ENCODE measurements around the gene CIB2. TPM values are rescaled to one million over a fixed set of nuclear protein-coding genes. Genes with fewer than 3 reads are reported as not detected.

The CIB2 gene
- total and polyA plus RNA-seq, 7 donors, result 3.5 to 41.4 (median 10.5) TPM

- H3K4me1 ChIP-seq, result peaks cover 0 to 67% (median 57%) of the 10 kb centered on the region in 4 donors
- intact Hi-C loops (cut with DNase I), result no loop called here
- peaks cover 0 to 5% (median 3%) of the 10 kb centered on the region in 4 donors for H3K36me3 ChIP-seq
- H3K27me3 ChIP-seq, result no peaks in the 10 kb centered on the region
- H3K9me3 ChIP-seq, result no peaks in the 10 kb centered on the region
- no peak for DNase-seq
- WGBS, 2 donors, result 89% methylated on average over 10 of the region's 10 CpGs
- H3K4me3 ChIP-seq, result no peak overlapping the region
- TF ChIP-seq POLR2A (IDR thresholded peaks at IDR 0.05) (no peak), POLR2AphosphoS5 (IDR thresholded peaks at IDR 0.05) (no peak)
- peak overlapping the region in 3 of 4 donors; percentile 10 to 66 (median 47) for H3K27ac ChIP-seq
Measured at GRCh38 chr15:78058401-78058935, 72.8 kb downstream of the CIB2 start.

- Histone ChIP-seq H3K27me3 (no peaks in the 10 kb centered on the region), H3K4me1 (peaks cover 0 to 63% (median 55%) of the 10 kb centered on the region in 4 donors), H3K9me3 (no peaks in the 10 kb centered on the region), H3K27ac (peak overlapping the region; percentile 12 to 66 (median 32)), H3K4me3 (no peak overlapping the region), H3K36me3 (peaks cover 0 to 10% (median 8%) of the 10 kb centered on the region in 4 donors)
- TF ChIP-seq POLR2A (IDR thresholded peaks at IDR 0.05) (no peak), EP300 (IDR thresholded peaks at IDR 0.05) (no peak), CTCF (IDR thresholded peaks at IDR 0.05) (no peak), POLR2AphosphoS5 (IDR thresholded peaks at IDR 0.05) (no peak)
- intact Hi-C loops (cut with DNase I), result no loop called here
- 93 to 94% methylated on average over 5 of the region's 5 CpGs for WGBS, 2 donors
- no peak for DNase-seq
Measured at GRCh38 chr15:78057803-78058202, 73.4 kb downstream of the CIB2 start.

DNA sequence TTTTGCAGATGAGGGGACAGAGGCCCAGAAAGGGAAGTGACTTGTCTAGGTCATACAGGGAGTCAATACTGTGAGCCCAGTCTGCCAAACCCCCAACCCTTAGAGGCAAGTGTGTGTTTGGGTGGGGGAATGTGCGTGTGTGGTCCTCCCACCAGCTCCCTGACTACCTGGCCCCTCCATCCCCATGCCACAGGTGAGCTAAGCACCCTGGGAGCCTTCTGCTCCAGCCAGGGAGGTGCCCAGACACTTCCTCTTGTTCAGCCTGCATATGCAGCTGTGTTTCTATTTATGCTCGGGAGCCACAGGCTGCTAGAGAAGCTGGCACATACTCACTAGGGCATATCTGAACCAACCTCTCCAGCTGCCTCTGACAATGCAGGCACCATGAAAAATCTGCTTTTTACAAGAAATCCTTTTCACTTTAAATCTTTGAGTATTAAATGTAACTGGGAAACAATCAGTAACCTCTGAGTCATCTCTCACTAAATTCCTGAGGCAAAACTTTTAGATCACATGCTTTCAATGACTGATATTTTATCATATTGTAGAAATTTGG lies 74.5 kb downstream of the CIB2 start:
- H3K27me3 ChIP-seq, result no peaks in the 10 kb centered on the region
- 5 to 7% methylated on average over 2 of the region's 2 CpGs for WGBS, 2 donors
- no peaks in the 10 kb centered on the region for H3K9me3 ChIP-seq
- DNase-seq, result no peak
- H3K27ac ChIP-seq, result peak overlapping the region; percentile 25 to 66 (median 38)
- H3K4me1 ChIP-seq, result peaks cover 0 to 62% (median 54%) of the 10 kb centered on the region in 4 donors
- intact Hi-C loops (cut with DNase I), result no loop called here
- TF ChIP-seq CTCF (IDR thresholded peaks at IDR 0.05) (no peak), POLR2A (IDR thresholded peaks at IDR 0.05) (no peak), EP300 (IDR thresholded peaks at IDR 0.05) (no peak), POLR2AphosphoS5 (IDR thresholded peaks at IDR 0.05) (no peak)
- H3K4me3 ChIP-seq, result no peak overlapping the region
- H3K36me3 ChIP-seq, result peaks cover 0 to 13% (median 11%) of the 10 kb centered on the region in 4 donors

DNA sequence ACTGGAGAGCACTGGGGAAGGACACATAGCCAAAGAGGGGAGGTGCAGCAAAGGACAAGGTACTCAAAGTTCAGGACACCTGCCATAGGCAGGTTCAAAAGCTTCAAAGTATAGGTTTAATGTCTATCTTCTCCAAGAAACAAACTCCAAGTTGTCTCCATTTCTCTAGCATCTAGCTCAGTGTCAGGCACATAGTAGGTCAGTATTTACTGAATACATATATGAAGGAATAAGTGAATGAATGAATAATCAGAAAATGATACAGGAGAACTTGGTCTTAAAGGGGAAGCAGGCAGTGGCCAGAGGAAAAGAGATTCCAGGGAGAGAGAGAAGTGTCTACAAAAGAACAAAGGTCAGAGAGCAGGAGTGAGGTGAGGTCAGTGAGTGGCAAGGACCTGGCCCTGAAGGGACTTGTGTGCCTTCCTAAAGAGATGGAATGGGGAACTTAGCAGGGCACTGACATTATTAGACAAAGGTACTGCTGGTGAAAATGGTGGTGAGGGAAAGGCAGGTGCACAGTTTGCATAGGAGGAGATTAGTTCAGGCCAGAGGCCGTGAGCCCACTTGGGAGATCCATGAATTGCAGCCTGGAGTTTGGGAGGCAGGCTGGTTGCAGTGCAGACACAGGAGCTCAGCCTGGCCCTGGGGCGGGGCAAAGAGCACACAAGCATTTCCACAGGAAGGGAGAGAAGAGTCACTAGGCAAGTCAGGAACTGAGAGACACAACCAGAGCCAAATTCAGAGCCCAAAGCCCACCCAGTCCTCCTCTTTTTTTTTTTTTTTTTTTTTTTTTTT lies 75.1 kb downstream of the CIB2 start:
- H3K9me3 ChIP-seq, result no peaks in the 10 kb centered on the region
- H3K27me3 ChIP-seq, result no peaks in the 10 kb centered on the region
- H3K4me3 ChIP-seq, result no peak overlapping the region
- peak overlapping the region; percentile 3 to 66 (median 38) for H3K27ac ChIP-seq
- no peak for DNase-seq
- 4 to 23% methylated on average over 2 of the region's 2 CpGs for WGBS, 2 donors
- intact Hi-C loops (cut with DNase I), result no loop called here
- H3K36me3 ChIP-seq, result peaks cover 0 to 13% (median 11%) of the 10 kb centered on the region in 4 donors
- H3K4me1 ChIP-seq, result peaks cover 0 to 64% (median 53%) of the 10 kb centered on the region in 4 donors
- TF ChIP-seq EP300 (IDR thresholded peaks at IDR 0.05), result no peak
- no peak for TF ChIP-seq CTCF (IDR thresholded peaks at IDR 0.05)
- TF ChIP-seq POLR2AphosphoS5 (IDR thresholded peaks at IDR 0.05), result no peak
- TF ChIP-seq POLR2A (IDR thresholded peaks at IDR 0.05), result no peak

DNA sequence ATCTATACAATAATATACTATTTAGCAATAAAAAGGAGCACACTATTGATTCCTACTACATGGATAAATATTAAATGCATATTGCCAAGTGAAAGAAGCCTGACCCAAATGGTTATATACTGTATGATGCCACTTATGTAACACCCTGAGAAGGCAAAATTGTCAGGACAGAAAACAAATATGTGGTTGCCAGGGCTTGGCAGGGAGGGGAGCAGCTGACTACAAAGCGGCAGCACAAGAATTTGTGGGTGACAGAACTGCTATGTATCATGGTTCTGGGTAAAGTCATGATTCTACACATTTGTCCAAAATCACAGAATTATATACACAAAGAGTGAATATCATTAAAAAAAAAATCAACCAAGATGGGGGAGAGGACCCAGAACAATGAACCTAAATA lies 76.3 kb downstream of the CIB2 start:
- intact Hi-C loops (cut with DNase I), result no loop called here

More for the DNA sequence above, 76.3 kb downstream of the CIB2 start:
- WGBS, 2 donors, result 77 to 87% methylated on average over 1 of the region's 1 CpG
- Histone ChIP-seq H3K4me1 (peaks cover 0 to 71% (median 61%) of the 10 kb centered on the region in 4 donors), H3K36me3 (peaks cover 0 to 13% (median 11%) of the 10 kb centered on the region in 4 donors), H3K27me3 (no peaks in the 10 kb centered on the region), H3K4me3 (no peak overlapping the region), H3K27ac (no peak overlapping the region), H3K9me3 (no peaks in the 10 kb centered on the region)
- no peak for TF ChIP-seq POLR2A (IDR thresholded peaks at IDR 0.05)
- TF ChIP-seq EP300 (IDR thresholded peaks at IDR 0.05), result no peak
- TF ChIP-seq POLR2AphosphoS5 (IDR thresholded peaks at IDR 0.05), result no peak
- no peak for TF ChIP-seq CTCF (IDR thresholded peaks at IDR 0.05)
- no peak for DNase-seq

Data from sigmoid colon (tissue), 7 donors.